AG09319 (cell line): ENCODE data around the gene DMD.

Source experiments
- DNase-seq: peaks from one replicate; pipeline ENCODE4 v3.0.0-alpha.2; 2010; ENCODE audit warnings: low read depth; ENCODE audit errors: extremely low read depth
- CTCF ChIP-seq: IDR thresholded peaks from 2 replicates; pipeline ENCODE4 v1.5.1; 2011; ENCODE audit warnings: low read depth, mild to moderate bottlenecking, inconsistent platforms, low read length, moderate library complexity

DMD gene

GRCh38 chrX:32873786-32874185 is 337.6 kb downstream of the DMD start:
- DNase-seq = no peak

GRCh38 chrX:32871636-32872035 is 339.7 kb downstream of the DMD start:
- TF ChIP-seq CTCF = no peak
- DNase-seq = no peak

More at GRCh38 chrX:32873786-32874185, 337.6 kb downstream of the DMD start:
- no peak for TF ChIP-seq CTCF

- TF ChIP-seq CTCF = no peak
- no peak for DNase-seq
Measured at GRCh38 chrX:32868524-32868895, 342.8 kb downstream of the DMD start.

GRCh38 chrX:32867781-32868523 is 343.4 kb downstream of the DMD start:
- no peak for DNase-seq
- no peak for TF ChIP-seq CTCF

GRCh38 chrX:32852203-32852602 is 359.1 kb downstream of the DMD start:
- no peak for TF ChIP-seq CTCF
- no peak for DNase-seq

GRCh38 chrX:32851556-32851955 is 359.8 kb downstream of the DMD start:
- TF ChIP-seq CTCF = no peak
- no peak for DNase-seq

- no peak for TF ChIP-seq CTCF
- DNase-seq = no peak
Measured at GRCh38 chrX:32847921-32848320, 363.4 kb downstream of the DMD start.
